Mucosa of descending colon (tissue), 3 donors: Measurements from ENCODE around the gene STX17. TPM values are rescaled to one million over a fixed set of nuclear protein-coding genes. Genes with fewer than 3 reads are reported as not detected.

ENCODE experiments used
- ATAC-seq: fragments of 200-7000 bp; cut with Tn5 transposase; one replicate; pipeline ENCODE4 v1.9.1; 2020; ENCODE audit warnings: mild to moderate bottlenecking, moderate library complexity
- DNase-seq, 3 donors: peaks; one replicate each; pipeline ENCODE4 v3.0.0-alpha.2; 2020
- H3K36me3 ChIP-seq: fragments of 200-600 bp; one replicate; pipeline ENCODE4 v1.8.0; 2021; ENCODE audit warnings: low read depth, mild to moderate bottlenecking
- H3K4me1 ChIP-seq: fragments of 200-600 bp; one replicate; pipeline ENCODE4 v1.8.0; 2021; ENCODE audit warnings: low read depth, mild to moderate bottlenecking
- H3K4me3 ChIP-seq: fragments of 200-600 bp; one replicate; pipeline ENCODE4 v1.8.0; 2021; ENCODE audit warnings: mild to moderate bottlenecking
- H3K9me3 ChIP-seq: fragments of 200-600 bp; one replicate; pipeline ENCODE4 v1.8.0; 2021; ENCODE audit warnings: mild to moderate bottlenecking
- intact Hi-C, 2 donors: fragments of 100-400 bp; cut with DNase I in 1 of 2; cut with micrococcal nuclease in 1 of 2; formaldehyde crosslinking; loops; one replicate each; pipeline versions ENCODE4 v1.11.0 to v1.11.1; 2022; cut with DNase I, micrococcal nuclease
- total RNA-seq, 3 donors: library from RNA; stranded (reverse); fragmentation: NEBNext Ultra II Directional in 2 of 3; extraction: Animal tissue kit (Norgen Biotek cat#: 25700) in 2 of 3; gene quantifications; one replicate each; pipeline versions ENCODE4 v1.2.1 to v1.2.4, GENCODE V29; 2021 to 2023
- TF ChIP-seq, protein P1 (sequence below): fragments of 200-600 bp; IDR thresholded peaks from one replicate; pipeline ENCODE4 v1.8.0; 2022; ENCODE audit warnings: antibody characterized with exemption, mild to moderate bottlenecking
- donor health status: DM: no; HTN: no; CAD: no; lungs with moderate emphysema.
- donor health status: DM: no; HTN: no; CAD: no.
- donor health status: DM: no; HTN: yes; CAD: no.

The STX17 gene
- total RNA-seq, 3 donors from 2014 or later: 29.0 to 52.8 (median 46.9) TPM

DNA sequence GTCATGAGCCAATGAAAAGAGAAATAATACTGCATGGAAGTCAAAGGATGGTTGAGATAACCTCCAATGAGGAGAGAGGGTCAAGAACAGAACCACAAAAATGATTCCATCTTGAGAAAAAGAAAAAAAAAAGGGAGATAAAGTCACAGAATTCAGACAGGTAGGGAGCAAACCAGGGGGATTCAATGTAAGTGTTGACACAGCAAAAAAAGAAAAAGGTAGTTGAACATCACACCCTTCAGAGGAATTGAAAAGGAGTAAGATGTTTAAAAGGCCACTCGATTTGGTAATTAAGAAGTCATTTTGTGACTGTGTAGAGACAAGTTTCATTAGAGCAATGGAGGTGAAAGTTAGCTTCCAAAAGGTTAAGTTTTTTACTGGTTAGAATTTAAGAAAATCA is 113.1 kb downstream of the STX17 start:
- TF ChIP-seq, protein P1, sequence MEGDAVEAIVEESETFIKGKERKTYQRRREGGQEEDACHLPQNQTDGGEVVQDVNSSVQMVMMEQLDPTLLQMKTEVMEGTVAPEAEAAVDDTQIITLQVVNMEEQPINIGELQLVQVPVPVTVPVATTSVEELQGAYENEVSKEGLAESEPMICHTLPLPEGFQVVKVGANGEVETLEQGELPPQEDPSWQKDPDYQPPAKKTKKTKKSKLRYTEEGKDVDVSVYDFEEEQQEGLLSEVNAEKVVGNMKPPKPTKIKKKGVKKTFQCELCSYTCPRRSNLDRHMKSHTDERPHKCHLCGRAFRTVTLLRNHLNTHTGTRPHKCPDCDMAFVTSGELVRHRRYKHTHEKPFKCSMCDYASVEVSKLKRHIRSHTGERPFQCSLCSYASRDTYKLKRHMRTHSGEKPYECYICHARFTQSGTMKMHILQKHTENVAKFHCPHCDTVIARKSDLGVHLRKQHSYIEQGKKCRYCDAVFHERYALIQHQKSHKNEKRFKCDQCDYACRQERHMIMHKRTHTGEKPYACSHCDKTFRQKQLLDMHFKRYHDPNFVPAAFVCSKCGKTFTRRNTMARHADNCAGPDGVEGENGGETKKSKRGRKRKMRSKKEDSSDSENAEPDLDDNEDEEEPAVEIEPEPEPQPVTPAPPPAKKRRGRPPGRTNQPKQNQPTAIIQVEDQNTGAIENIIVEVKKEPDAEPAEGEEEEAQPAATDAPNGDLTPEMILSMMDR: no peak
- intact Hi-C loops: no loop called here
- H3K36me3 ChIP-seq: peaks cover 6% of the 10 kb centered on the region

More for the DNA sequence above, 113.1 kb downstream of the STX17 start:
- ATAC-seq (no peak), DNase-seq (no peak)
- no peaks in the 10 kb centered on the region for H3K4me1 ChIP-seq
- no peak overlapping the region for H3K4me3 ChIP-seq
- H3K9me3 ChIP-seq: no peaks in the 10 kb centered on the region

Other genes starting within 250 kb of the STX17 start
- gene NR4A3, start 84.8 kb upstream of the STX17 start, total RNA-seq: 10 to 100 TPM in 1 of 3 donors, under 1 TPM in 2; 0.51 to 25.0 (median 0.69) TPM
- gene ERP44, start 192.3 kb downstream of the STX17 start, total RNA-seq: 10 to 100 TPM; 19.5 to 29.7 (median 26.4) TPM
- gene INVS, start 192.6 kb downstream of the STX17 start, total RNA-seq: 10 to 100 TPM; 16.8 to 24.0 (median 19.3) TPM